Sigmoid colon (tissue), 7 donors: ENCODE results near the gene LPP. TPM values are rescaled to one million over a fixed set of nuclear protein-coding genes. Genes with fewer than 3 reads are reported as not detected.

Experiments used
- DNase-seq: peaks from one replicate; pipeline ENCODE4 v3.0.0-alpha.2; 2019
- H3K27ac ChIP-seq, 4 donors: fragments of 200-600 bp; sonication (generic); one replicate each; pipeline ENCODE4 v1.5.1; 2016 to 2019; ENCODE audit warnings: mild to moderate bottlenecking in 1 of 4
- H3K27me3 ChIP-seq, 3 donors: fragments of 200-600 bp; sonication (generic); one replicate each; pipeline ENCODE4 v1.5.1; 2019; ENCODE audit warnings: mild to moderate bottlenecking in 1 of 3
- H3K36me3 ChIP-seq, 4 donors: fragments of 200-600 bp; sonication (generic); one replicate each; pipeline ENCODE4 v1.5.1; 2016 to 2019
- H3K4me1 ChIP-seq, 4 donors: fragments of 200-600 bp; sonication (generic); one replicate each; pipeline ENCODE4 v1.5.1; 2017 to 2019
- H3K4me3 ChIP-seq, 4 donors: fragments of 200-600 bp; sonication (generic); one replicate each; pipeline ENCODE4 v1.5.1; 2017 to 2019; ENCODE audit warnings: mild to moderate bottlenecking in 2 of 4, moderate library complexity in 1 of 4
- H3K9me3 ChIP-seq, 4 donors: fragments of 200-600 bp in 3 of 4; sonication (generic) in 3 of 4; one replicate each; pipeline versions ENCODE4 v1.5.1 to v1.6.1; 2013 to 2019
- EP300 ChIP-seq, 4 donors: sonication (generic); formaldehyde crosslinking; IDR thresholded peaks; one replicate each; pipeline ENCODE4 v1.6.1; 2017; ENCODE audit warnings: antibody characterized with exemption in 4 of 4
- POLR2A ChIP-seq, 2 donors: fragments of 450-650 bp; IDR thresholded peaks; one replicate each; pipeline ENCODE4 v1.6.1; 2016; ENCODE audit warnings: antibody characterized with exemption in 2 of 2, mild to moderate bottlenecking in 2 of 2, moderate library complexity in 2 of 2
- POLR2AphosphoS5 ChIP-seq, 4 donors: sonication (generic); formaldehyde crosslinking; IDR thresholded peaks; one replicate each; pipeline ENCODE4 v1.6.1; 2017; ENCODE audit warnings: antibody characterized with exemption in 4 of 4
- WGBS, 2 donors: extraction: QIAGEN DNeasy Blood & Tissue Kit; methylation state at CpG; one replicate each; pipeline ENCODE4 v1.1.7; 2013; 5-methylcytosine and 5-hydroxymethylcytosine counted together
- intact Hi-C: fragments of 100-400 bp; cut with DNase I; formaldehyde crosslinking; loops from one replicate; pipeline ENCODE4 v1.15.1; 2023
- polyA plus RNA-seq, 3 donors: library from polyadenylated mRNA; stranded (reverse); fragments of 200-250 nt; gene quantifications; one replicate each; pipeline ENCODE4 v1.2.3, GENCODE V29; 2013
- total RNA-seq, 4 donors: library from RNA; depleted of rRNA; stranded (reverse); fragments of >200 nt; gene quantifications; one replicate each; pipeline ENCODE4 v1.1.0, GENCODE V29; 2016
- TF ChIP-seq, protein P1 (sequence below), 4 experiments: fragments of 450-650 bp in 3 of 4; fragments of 200-600 bp in 1 of 4; IDR thresholded peaks; one replicate each; pipeline ENCODE4 v1.5.1; 2016 to 2019; ENCODE audit warnings: antibody characterized with exemption in 4 of 4, mild to moderate bottlenecking in 3 of 4, moderate library complexity in 2 of 4
- donor health status: healthy with polysubstance abuse.
- donor health status: Bipolar disorder and iron deficiency.
- donor health status: healthy.

Gene LPP
- total and polyA plus RNA-seq, 7 donors: 5.3 to 1,773 (median 824) TPM

DNA sequence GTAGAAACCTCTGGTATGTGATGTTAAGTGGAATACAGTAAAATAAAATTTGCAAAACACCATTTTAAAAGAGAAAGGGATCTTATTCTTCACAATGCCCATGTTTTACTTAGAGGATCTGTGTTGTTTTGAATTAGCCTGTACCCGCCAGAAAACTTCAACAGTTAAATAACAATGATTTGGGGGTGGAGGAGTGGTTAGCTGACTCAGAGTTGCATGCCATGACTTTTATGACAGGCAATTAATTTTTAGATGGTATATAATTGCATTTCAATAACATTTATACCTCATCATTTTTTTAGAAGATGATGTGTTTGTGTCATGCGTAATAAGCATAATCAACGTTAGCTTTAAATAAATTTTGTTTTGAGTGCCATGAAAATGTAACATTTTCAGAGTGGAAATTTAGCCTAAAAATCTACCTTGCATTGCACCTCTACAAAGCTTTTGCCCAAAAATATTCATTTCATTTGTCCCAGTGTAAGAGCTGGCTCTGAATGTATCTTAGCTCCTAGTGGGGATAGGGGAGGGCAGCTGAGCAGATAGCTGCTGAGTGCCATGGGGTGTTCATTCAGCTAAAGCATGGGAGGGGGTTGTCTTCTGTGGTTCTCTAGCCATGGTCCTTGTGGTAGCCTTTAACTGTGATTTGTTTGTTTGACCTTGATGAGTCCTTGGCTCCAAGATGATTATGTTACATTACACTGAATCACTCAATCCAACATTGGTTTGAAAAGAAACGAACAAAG is 379.8 kb downstream of the LPP start:
- intact Hi-C loops: no loop called here
- H3K9me3 ChIP-seq: no peaks in the 10 kb centered on the region
- WGBS, 2 donors: 88 to 92% methylated on average over 4 of the region's 4 CpGs
- H3K4me3 ChIP-seq: no peak overlapping the region
- TF ChIP-seq EP300 (IDR thresholded peaks at IDR 0.05): no peak
- TF ChIP-seq POLR2A (IDR thresholded peaks at IDR 0.05): no peak
- TF ChIP-seq, protein P1, sequence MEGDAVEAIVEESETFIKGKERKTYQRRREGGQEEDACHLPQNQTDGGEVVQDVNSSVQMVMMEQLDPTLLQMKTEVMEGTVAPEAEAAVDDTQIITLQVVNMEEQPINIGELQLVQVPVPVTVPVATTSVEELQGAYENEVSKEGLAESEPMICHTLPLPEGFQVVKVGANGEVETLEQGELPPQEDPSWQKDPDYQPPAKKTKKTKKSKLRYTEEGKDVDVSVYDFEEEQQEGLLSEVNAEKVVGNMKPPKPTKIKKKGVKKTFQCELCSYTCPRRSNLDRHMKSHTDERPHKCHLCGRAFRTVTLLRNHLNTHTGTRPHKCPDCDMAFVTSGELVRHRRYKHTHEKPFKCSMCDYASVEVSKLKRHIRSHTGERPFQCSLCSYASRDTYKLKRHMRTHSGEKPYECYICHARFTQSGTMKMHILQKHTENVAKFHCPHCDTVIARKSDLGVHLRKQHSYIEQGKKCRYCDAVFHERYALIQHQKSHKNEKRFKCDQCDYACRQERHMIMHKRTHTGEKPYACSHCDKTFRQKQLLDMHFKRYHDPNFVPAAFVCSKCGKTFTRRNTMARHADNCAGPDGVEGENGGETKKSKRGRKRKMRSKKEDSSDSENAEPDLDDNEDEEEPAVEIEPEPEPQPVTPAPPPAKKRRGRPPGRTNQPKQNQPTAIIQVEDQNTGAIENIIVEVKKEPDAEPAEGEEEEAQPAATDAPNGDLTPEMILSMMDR (IDR thresholded peaks at IDR 0.05): no peak
- no peak for TF ChIP-seq POLR2AphosphoS5 (IDR thresholded peaks at IDR 0.05)
- peaks cover 0 to 76% (median 62%) of the 10 kb centered on the region in 4 donors for H3K4me1 ChIP-seq
- peak overlapping the region in 2 of 4 donors; percentile 41 to 43 for H3K27ac ChIP-seq
- H3K36me3 ChIP-seq: no peaks in the 10 kb centered on the region
- no peaks in the 10 kb centered on the region for H3K27me3 ChIP-seq
- DNase-seq: no peak

DNA sequence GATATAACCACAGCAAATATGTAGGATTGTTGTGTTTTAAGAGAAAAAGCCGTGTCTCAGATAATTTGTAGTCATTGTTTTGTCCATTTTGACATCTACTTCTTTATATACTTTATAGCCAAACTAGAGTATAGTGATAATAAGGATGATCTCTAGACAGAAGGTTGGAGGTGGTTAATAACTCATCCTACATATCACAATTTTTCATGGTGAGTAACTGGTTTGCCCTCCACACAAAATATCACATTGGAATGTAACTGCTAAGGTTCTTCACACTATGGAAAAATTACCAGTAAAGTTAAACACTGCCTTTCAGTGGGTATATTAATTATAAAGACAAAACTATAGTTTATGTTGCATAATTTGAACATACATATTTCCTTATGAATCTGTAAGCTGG is 380.7 kb downstream of the LPP start:
- DNase-seq: no peak
- H3K27me3 ChIP-seq: no peaks in the 10 kb centered on the region
- WGBS, 2 donors: 94 to 97% methylated on average over 1 of the region's 1 CpG
- H3K9me3 ChIP-seq: no peaks in the 10 kb centered on the region
- peaks cover 0 to 76% (median 63%) of the 10 kb centered on the region in 4 donors for H3K4me1 ChIP-seq
- H3K36me3 ChIP-seq: no peaks in the 10 kb centered on the region
- no peak overlapping the region for H3K4me3 ChIP-seq
- intact Hi-C loops: no loop called here
- peak overlapping the region in 2 of 4 donors; percentile 41 to 43 for H3K27ac ChIP-seq
- TF ChIP-seq POLR2AphosphoS5 (IDR thresholded peaks at IDR 0.05): no peak
- no peak for TF ChIP-seq POLR2A (IDR thresholded peaks at IDR 0.05)
- no peak for TF ChIP-seq EP300 (IDR thresholded peaks at IDR 0.05)
- TF ChIP-seq, protein P1 (IDR thresholded peaks at IDR 0.05): no peak

DNA sequence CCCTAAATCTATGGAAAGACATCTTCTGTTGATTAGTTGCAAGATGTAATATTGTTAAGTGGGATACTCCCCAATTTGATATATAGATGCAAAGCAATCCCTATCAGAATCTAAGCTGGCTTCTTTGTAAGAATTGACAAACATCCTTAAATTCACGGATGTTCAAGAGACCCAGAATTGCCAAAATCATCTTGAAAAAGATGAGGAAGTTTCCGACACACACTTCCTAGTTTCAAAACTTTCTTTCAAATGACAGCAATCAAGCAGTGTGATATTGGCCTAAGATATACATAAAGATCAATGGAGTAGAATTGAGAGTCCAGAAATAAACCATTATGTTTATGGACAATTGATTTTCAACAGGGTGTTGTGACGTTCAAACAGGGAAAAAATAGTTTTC is 383.6 kb downstream of the LPP start:
- H3K9me3 ChIP-seq: no peaks in the 10 kb centered on the region
- H3K4me1 ChIP-seq: peaks cover 0 to 62% (median 41%) of the 10 kb centered on the region in 4 donors
- intact Hi-C loops: no loop called here

DNA sequence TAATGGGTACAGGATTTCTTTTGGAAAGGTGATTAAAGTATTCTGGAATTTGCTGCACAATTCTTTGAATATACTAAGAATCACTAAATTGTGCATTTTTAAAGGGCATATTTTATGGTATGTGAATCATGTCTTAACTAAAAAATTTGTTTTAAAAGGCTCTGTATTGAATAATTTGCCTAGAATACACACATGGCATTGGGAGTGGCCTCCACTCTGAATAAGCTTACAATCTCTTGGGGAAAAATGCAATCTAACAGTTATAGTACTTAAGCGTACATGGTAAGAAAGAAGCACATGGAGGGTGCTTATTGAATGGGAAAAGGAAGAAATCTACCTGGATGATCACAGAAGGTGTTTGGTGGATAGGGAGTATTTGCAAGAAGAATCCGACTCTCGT is 385.1 kb downstream of the LPP start:
- DNase-seq: no peak
- H3K4me3 ChIP-seq: no peak overlapping the region
- H3K4me1 ChIP-seq: peaks cover 0 to 56% (median 26%) of the 10 kb centered on the region in 4 donors
- WGBS, 2 donors: 98 to 99% methylated on average over 3 of the region's 3 CpGs
- H3K36me3 ChIP-seq: no peaks in the 10 kb centered on the region
- intact Hi-C loops: no loop called here
- no peaks in the 10 kb centered on the region for H3K27me3 ChIP-seq
- no peak overlapping the region for H3K27ac ChIP-seq
- TF ChIP-seq, protein P1 (IDR thresholded peaks at IDR 0.05): no peak
- no peak for TF ChIP-seq POLR2A (IDR thresholded peaks at IDR 0.05)
- no peak for TF ChIP-seq POLR2AphosphoS5 (IDR thresholded peaks at IDR 0.05)
- TF ChIP-seq EP300 (IDR thresholded peaks at IDR 0.05): no peak
- H3K9me3 ChIP-seq: no peaks in the 10 kb centered on the region

More for the DNA sequence above, 383.6 kb downstream of the LPP start:
- TF ChIP-seq, protein P1 (IDR thresholded peaks at IDR 0.05): no peak
- no peak for TF ChIP-seq POLR2AphosphoS5 (IDR thresholded peaks at IDR 0.05)
- TF ChIP-seq EP300 (IDR thresholded peaks at IDR 0.05): no peak
- no peak for TF ChIP-seq POLR2A (IDR thresholded peaks at IDR 0.05)
- WGBS, 2 donors: 88 to 92% methylated on average over 3 of the region's 3 CpGs
- Histone ChIP-seq H3K36me3 (no peaks in the 10 kb centered on the region), H3K27ac (no peak overlapping the region), H3K27me3 (no peaks in the 10 kb centered on the region), H3K4me3 (no peak overlapping the region)
- DNase-seq: no peak
